Activated CD4-positive, alpha-beta T cell treated with anti-CD3 and anti-CD28 coated beads for 1 hour (primary cell): ENCODE results near the gene RBCK1.

Experiments
- DNase-seq: peaks from one replicate; pipeline ENCODE4 v3.0.0-alpha.2; 2020

Gene RBCK1

DNA sequence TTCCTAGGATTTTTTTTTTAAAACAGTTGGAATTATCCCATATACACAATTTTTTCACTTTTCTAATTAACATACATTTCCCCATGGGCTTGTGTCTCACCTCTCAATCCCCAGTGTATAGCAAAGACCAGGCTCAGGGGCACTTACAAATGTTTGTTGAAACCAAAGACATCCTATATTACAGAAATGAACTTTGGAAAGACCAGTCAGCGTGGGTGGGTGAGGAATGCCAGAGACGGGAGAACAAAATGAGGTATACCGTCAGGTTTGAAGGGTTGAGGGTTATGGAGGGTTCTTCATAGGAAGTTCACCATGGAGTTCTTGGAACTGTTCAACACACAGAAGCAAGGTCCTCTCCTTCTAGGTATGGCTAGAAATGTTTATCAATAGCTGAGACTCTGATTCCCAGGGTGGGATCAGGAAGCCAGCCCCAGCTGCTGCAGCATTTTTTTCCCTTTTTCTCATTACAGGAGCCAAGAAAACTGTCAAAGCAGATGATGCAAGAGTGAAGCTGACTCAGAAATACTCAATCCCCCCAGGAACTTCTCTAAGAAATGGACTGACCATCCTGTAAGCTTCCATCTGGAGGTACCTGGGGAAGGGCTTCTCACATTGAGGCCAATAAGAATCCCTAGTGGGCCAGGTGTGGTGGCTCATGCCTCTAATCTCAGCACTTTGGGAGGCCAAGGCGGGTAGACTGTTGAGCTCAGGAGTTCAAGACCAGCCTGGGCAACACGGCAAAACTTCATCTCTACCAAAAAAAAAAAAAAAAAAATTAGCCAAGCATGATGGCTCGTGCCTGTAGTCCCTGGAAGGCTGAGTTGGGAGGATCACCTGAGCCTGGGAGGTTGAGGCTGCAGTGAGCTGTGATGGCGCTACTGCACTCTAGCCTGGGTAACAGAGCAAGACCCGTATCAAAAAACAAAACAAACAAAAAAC, 70.2 kb downstream of the RBCK1 start:
- no peak for DNase-seq

DNA sequence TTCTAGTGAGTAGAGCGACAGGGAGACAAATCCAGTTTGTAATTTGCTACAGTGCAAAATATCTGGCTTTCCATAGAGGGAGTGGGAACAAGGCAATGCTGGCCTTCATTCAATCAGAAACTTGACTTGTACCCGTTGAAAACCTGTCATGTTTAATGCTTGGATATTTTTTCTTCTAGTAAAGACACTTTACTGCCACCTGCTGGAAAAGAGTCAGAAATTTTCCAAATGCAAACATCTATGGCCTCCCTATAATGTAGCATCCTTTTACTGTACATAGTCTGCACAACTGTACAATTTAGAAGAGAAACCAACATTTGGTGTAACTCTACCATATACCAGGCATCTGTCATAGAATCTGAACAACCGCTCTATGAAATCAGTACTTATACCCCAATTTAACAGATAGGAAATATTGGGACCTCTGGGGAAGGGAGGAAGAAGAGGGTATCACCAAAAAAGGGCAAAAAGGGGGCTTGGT, 70.9 kb downstream of the RBCK1 start:
- DNase-seq: no peak

DNA sequence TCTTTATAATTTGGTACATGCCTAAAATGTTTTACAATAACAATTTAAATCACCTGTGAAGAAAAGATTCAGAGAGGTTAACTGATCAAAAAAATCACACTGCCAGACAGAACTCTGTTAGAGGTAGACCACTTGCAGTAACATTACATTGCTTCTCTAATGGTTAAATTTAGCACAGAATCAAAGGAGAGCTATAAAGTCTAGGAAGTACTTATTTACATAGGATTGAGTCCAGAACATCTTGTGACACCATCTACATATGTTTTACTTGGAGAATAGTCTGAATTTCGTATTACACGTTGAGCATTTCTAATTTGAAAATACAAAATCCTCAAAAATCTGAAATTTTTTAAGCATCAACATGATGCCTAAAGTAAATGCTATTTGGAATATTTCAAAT, 71.4 kb downstream of the RBCK1 start:
- DNase-seq: no peak

DNA sequence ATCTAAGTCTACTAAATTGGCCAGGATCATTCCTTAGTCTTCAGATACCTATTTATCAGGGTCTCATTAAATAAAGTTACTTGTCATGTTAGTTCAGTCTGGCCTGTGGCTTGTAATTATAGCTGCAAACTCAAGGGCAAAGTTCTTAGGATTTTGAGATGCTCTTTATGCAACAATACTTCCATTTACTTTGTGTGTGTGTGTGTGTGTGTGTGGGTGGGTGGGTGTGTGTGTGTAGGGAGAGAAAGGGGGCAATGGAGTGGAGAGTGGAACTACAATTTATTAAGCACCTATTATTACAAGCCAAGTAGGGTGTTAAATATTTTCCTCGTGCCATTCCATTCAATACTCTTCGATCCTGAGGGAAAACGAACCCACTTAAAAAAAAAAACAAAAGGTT, 71.9 kb downstream of the RBCK1 start:
- no peak for DNase-seq

DNA sequence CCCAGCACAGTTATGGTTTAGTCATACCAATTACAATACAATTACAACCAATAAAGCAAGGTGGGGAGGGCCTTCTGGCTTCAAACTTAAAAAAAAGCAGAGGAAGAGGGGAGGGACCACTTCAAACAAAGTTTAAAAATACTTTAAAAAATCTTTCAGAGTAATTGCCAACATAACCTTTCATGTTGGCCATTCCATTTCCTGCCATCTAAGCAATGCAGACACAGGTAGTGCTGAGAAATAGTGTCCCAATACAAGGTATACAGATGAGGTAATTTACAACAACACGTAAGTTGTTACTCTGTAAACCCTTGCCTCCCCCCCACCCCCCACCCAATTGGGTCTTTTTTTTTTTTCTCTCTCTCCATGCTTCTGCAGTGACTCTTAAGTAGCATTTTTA, 73.1 kb downstream of the RBCK1 start:
- DNase-seq: no peak
